ENCODE data around the gene TLE2.

TLE2 gene

DNA sequence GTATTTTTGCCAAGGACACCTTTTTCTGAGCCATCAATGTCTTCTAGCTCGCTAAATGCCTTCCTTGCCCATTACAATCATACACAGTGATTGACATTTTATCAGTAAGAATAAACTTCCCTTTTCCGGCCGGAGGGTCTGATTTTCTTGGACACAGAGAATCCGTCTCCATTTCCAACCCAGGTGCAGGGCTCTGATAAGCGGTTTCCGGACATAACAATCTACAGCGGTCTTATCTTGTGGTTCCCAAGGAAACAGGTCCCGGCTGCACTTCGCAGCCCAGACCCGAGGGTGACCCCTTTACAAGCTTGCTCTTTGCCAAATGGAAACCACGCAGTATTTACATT lies 79.2 kb downstream of the TLE2 start:
- no peak for DNase-seq (ENCODE audit: low spot score)

All from left forelimb (tissue), 1 donor.